ENCODE results near the gene DSCAML1.
A peak's percentile ranks its signal among the peaks of the same experiment; 100 is the strongest.

DSCAML1 gene

GRCh38 chr11:117809236-117810055, 12.4 kb upstream of the DSCAML1 start:
- no peaks in the 10 kb centered on the region for H3K36me3 ChIP-seq (ENCODE audit: insufficient read depth, low read length)
- H4K20me1 ChIP-seq (ENCODE audit: insufficient read depth, low read length) = no peaks in the 10 kb centered on the region
- H3K4me1 ChIP-seq (ENCODE audit: insufficient read depth, low read length, severe bottlenecking) = peaks cover 2% of the 10 kb centered on the region
- no peak overlapping the region for H3K4me2 ChIP-seq (ENCODE audit: low read length)
- H3F3A ChIP-seq (ENCODE audit: insufficient read depth, low read length) = no peaks in the 10 kb centered on the region
- TF ChIP-seq CTCF (IDR thresholded peaks at IDR 0.05; ENCODE audit: low read length) (no peak), EZH2 (IDR thresholded peaks at IDR 0.05; ENCODE audit: borderline replicate concordance, low read length) (no peak)
- H2AFZ ChIP-seq (ENCODE audit: low read length) = no peak overlapping the region
- no peaks in the 10 kb centered on the region for H3K27me3 ChIP-seq (ENCODE audit: insufficient read depth, low read length)
- no peaks in the 10 kb centered on the region for H3K9me3 ChIP-seq (ENCODE audit: low read length)
- H3K4me3 ChIP-seq (ENCODE audit: low read depth, low read length, poor library complexity, severe bottlenecking) = no peak overlapping the region
- no peak overlapping the region for H3K9ac ChIP-seq (ENCODE audit: low read length)
- no peak overlapping the region for H3K27ac ChIP-seq (ENCODE audit: low read depth, low read length, poor library complexity, severe bottlenecking)
- H3K9me2 ChIP-seq (ENCODE audit: low read depth, low read length) = no peaks in the 10 kb centered on the region
- no peaks in the 10 kb centered on the region for H3K79me2 ChIP-seq (ENCODE audit: insufficient read depth, low read length)

- Histone ChIP-seq H3K79me2 (ENCODE audit: insufficient read depth, low read length) (no peaks in the 10 kb centered on the region), H3K9me2 (ENCODE audit: low read depth, low read length) (no peaks in the 10 kb centered on the region), H3K27me3 (ENCODE audit: insufficient read depth, low read length) (no peaks in the 10 kb centered on the region), H3K4me2 (ENCODE audit: low read length) (no peak overlapping the region), H3K9me3 (ENCODE audit: low read length) (no peaks in the 10 kb centered on the region), H4K20me1 (ENCODE audit: insufficient read depth, low read length) (no peaks in the 10 kb centered on the region), H3K4me1 (ENCODE audit: insufficient read depth, low read length, severe bottlenecking) (no peaks in the 10 kb centered on the region), H3F3A (ENCODE audit: insufficient read depth, low read length) (no peaks in the 10 kb centered on the region), H2AFZ (ENCODE audit: low read length) (no peak overlapping the region), H3K36me3 (ENCODE audit: insufficient read depth, low read length) (no peaks in the 10 kb centered on the region), H3K27ac (ENCODE audit: low read depth, low read length, poor library complexity, severe bottlenecking) (no peak overlapping the region), H3K4me3 (ENCODE audit: low read depth, low read length, poor library complexity, severe bottlenecking) (no peak overlapping the region), H3K9ac (ENCODE audit: low read length) (no peak overlapping the region)
- TF ChIP-seq CTCF (IDR thresholded peaks at IDR 0.05; ENCODE audit: low read length) = no peak
- no peak for TF ChIP-seq EZH2 (IDR thresholded peaks at IDR 0.05; ENCODE audit: borderline replicate concordance, low read length)
Measured at GRCh38 chr11:117808784-117809183, 11.8 kb upstream of the DSCAML1 start.

GRCh38 chr11:117807482-117808327, 10.7 kb upstream of the DSCAML1 start:
- no peaks in the 10 kb centered on the region for H3K36me3 ChIP-seq (ENCODE audit: insufficient read depth, low read length)
- no peak overlapping the region for H3K4me2 ChIP-seq (ENCODE audit: low read length)
- H3K27me3 ChIP-seq (ENCODE audit: insufficient read depth, low read length) = no peaks in the 10 kb centered on the region
- no peaks in the 10 kb centered on the region for H3K9me2 ChIP-seq (ENCODE audit: low read depth, low read length)
- H3K9me3 ChIP-seq (ENCODE audit: low read length) = no peaks in the 10 kb centered on the region
- no peak overlapping the region for H2AFZ ChIP-seq (ENCODE audit: low read length)
- TF ChIP-seq EZH2 (IDR thresholded peaks at IDR 0.05; ENCODE audit: borderline replicate concordance, low read length) (no peak), CTCF (IDR thresholded peaks at IDR 0.05; ENCODE audit: low read length) (peak; percentile 78)
- no peaks in the 10 kb centered on the region for H4K20me1 ChIP-seq (ENCODE audit: insufficient read depth, low read length)
- no peaks in the 10 kb centered on the region for H3F3A ChIP-seq (ENCODE audit: insufficient read depth, low read length)
- no peaks in the 10 kb centered on the region for H3K4me1 ChIP-seq (ENCODE audit: insufficient read depth, low read length, severe bottlenecking)
- H3K79me2 ChIP-seq (ENCODE audit: insufficient read depth, low read length) = no peaks in the 10 kb centered on the region
- no peak overlapping the region for H3K4me3 ChIP-seq (ENCODE audit: low read depth, low read length, poor library complexity, severe bottlenecking)
- H3K27ac ChIP-seq (ENCODE audit: low read depth, low read length, poor library complexity, severe bottlenecking) = no peak overlapping the region
- H3K9ac ChIP-seq (ENCODE audit: low read length) = no peak overlapping the region

Data from OCI-LY1 (cell line).